Activated T-cell treated with anti-CD3 and anti-CD28 coated beads, Interleukin-2, amount 50 U/mL, for 1 hour (primary cell): ENCODE measurements around the gene RIC3.
A peak's percentile ranks its signal among the peaks of the same experiment; 100 is the strongest.

Source experiments
- DNase-seq: peaks from one replicate; pipeline ENCODE4 v3.0.0-alpha.2; 2020

RIC3 gene

GRCh38 chr11:8066036-8066910, 102.6 kb downstream of the RIC3 start:
- DNase-seq = peak; percentile 6

- DNase-seq = no peak
Measured at GRCh38 chr11:8065031-8065430, 103.8 kb downstream of the RIC3 start.

- no peak for DNase-seq
Measured at GRCh38 chr11:8063324-8063723, 105.5 kb downstream of the RIC3 start.

- no peak for DNase-seq
Measured at GRCh38 chr11:8062781-8063257, 106.0 kb downstream of the RIC3 start.

- no peak for DNase-seq
Measured at GRCh38 chr11:8061555-8062428, 107.0 kb downstream of the RIC3 start.

- no peak for DNase-seq
Measured at GRCh38 chr11:8060801-8061554, 107.8 kb downstream of the RIC3 start.

GRCh38 chr11:8060146-8060719, 108.6 kb downstream of the RIC3 start:
- DNase-seq = no peak

GRCh38 chr11:8059571-8060011, 109.2 kb downstream of the RIC3 start:
- no peak for DNase-seq

- DNase-seq = no peak
Measured at GRCh38 chr11:8059030-8059429, 109.8 kb downstream of the RIC3 start.

GRCh38 chr11:8058216-8058615, 110.6 kb downstream of the RIC3 start:
- no peak for DNase-seq

- DNase-seq = no peak
Measured at GRCh38 chr11:8056810-8057463, 111.9 kb downstream of the RIC3 start.
